ENCODE data around the gene SLC9A7. TPM values are rescaled to one million over a fixed set of nuclear protein-coding genes. Genes with fewer than 3 reads are reported as not detected.

Gene SLC9A7
- total and polyA plus RNA-seq, 2 experiments from 2014 or later, result 2.5 to 15.4 TPM

GRCh38 chrX:46758163-46758955 lies 559 bp downstream of the SLC9A7 start:
- peak overlapping the region; percentile 89 for H3K4me3 Mint-ChIP-seq
- DNase-seq (ENCODE audit: low spot score) (peak; percentile 18), ATAC-seq (peak; percentile 12)
- no peak for TF ChIP-seq REST (IDR thresholded peaks at IDR 0.05; ENCODE audit: unreplicated experiment)
- no peak for TF ChIP-seq ZNF331 (CRISPR knock-in tag; IDR thresholded peaks at IDR 0.05; ENCODE audit: low read depth)
- no peak for TF ChIP-seq CTCF (conservative IDR thresholded peaks at IDR 0.05; ENCODE audit: low read depth in 2 of 2)
- TF ChIP-seq EZH2 (IDR thresholded peaks at IDR 0.05; ENCODE audit: low read depth, unreplicated experiment), result no peak
- TF ChIP-seq ETS1 (IDR thresholded peaks at IDR 0.05), result no peak
- TF ChIP-seq NANOG (IDR thresholded peaks at IDR 0.05; ENCODE audit: borderline replicate concordance), result no peak
- no peak for TF ChIP-seq CREB1 (CRISPR knock-in tag; IDR thresholded peaks at IDR 0.05; ENCODE audit: low read depth)
- no peak for TF ChIP-seq JUNB (IDR thresholded peaks at IDR 0.05; ENCODE audit: unreplicated experiment)
- TF ChIP-seq ZNF462 (CRISPR knock-in tag; IDR thresholded peaks at IDR 0.05), result no peak
- TF ChIP-seq EZH2phosphoT487 (IDR thresholded peaks at IDR 0.05; ENCODE audit: unreplicated experiment), result no peak
- Histone ChIP-seq H3K4me3 (peak overlapping the region; percentile 68), H3K36me3 (ENCODE audit: insufficient read depth) (no peaks in the 10 kb centered on the region), H3K27ac (ENCODE audit: low read depth) (no peak overlapping the region), H3K4me1 (ENCODE audit: insufficient read depth) (peaks cover 13% of the 10 kb centered on the region), H3F3A (replicated peaks; ENCODE audit: low read depth) (no peaks in the 10 kb centered on the region), H4K20me1 (replicated peaks; ENCODE audit: insufficient read depth) (no peaks in the 10 kb centered on the region; the same call in 1 of the 2 replicates), H3K4me2 (peak overlapping the region; percentile 85), H2AFZ (no peak overlapping the region), H3K9me2 (ENCODE audit: insufficient read depth) (no peaks in the 10 kb centered on the region), H3K79me2 (replicated peaks; ENCODE audit: insufficient read depth) (peaks cover 38% of the 10 kb centered on the region), H3K27me3 (ENCODE audit: insufficient read depth) (no peaks in the 10 kb centered on the region)
- peaks cover 6% of the 10 kb centered on the region for H3K9me3 Mint-ChIP-seq
- H3K27me3 Mint-ChIP-seq (ENCODE audit: insufficient read depth, low read depth, poor library complexity), result peaks cover 4% of the 10 kb centered on the region
- H3K27ac Mint-ChIP-seq, result no peak overlapping the region
- H3K4me1 Mint-ChIP-seq, result peaks cover 39% of the 10 kb centered on the region
- no peaks in the 10 kb centered on the region; the same call in 2 of the 3 replicates for H3K36me3 Mint-ChIP-seq (ENCODE audit: low read depth)

All from GM23338 (cell line).